GM20000 (cell line): Measurements from ENCODE around the gene ARSB.

ENCODE experiments used
- DNase-seq: peaks from one replicate; pipeline ENCODE4 v3.0.0; 2012; ENCODE audit warnings: low spot score
- TF ChIP-seq, protein P1 (sequence below): IDR thresholded peaks from 2 replicates; pipeline ENCODE4 v1.5.1; 2012; ENCODE audit warnings: mild to moderate bottlenecking, control low read depth; ENCODE audit errors: extremely low read depth, missing control alignments

Gene ARSB

DNA sequence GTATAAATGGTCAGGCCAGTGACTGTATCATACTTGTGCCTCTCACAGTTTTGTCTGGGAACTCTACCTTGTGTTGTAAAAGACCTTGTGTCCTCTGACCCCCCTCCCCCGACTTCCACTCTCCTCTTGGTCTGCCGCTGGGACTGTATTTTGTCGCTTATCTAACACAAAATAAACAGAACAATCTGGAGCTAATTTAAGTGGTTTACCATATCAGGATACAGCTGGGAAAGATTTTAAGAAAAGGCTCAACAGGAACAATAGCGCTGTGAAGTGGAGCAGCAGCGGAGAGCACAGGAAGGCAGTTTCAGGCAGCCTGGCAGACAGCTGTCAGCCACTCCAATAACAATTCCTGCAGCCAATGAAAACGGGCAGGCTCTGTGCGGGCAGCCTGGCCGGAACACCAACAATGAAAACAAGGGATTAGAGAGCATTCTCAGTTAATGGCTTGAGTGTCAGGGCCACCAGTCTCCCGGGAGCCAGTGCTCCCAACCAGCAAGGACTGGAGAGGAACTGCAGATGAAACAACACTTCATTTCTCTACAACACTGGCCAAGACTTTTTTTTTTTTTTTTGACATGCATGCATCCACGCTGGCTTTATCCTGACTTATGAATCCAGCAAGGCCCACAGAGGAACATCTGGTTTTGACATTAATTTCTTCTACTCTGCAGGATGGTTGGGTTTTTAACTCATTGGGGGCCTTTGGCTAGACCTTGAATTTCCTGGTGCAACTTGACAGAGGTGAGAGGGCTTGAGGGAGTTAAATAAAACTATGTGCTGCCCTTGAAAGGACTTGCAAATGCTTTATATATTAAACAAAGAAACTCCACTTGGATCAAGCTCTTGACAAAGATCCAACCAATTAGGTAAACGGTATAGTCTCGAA, 76.7 kb downstream of the ARSB start:
- DNase-seq: no peak
- TF ChIP-seq, protein P1, sequence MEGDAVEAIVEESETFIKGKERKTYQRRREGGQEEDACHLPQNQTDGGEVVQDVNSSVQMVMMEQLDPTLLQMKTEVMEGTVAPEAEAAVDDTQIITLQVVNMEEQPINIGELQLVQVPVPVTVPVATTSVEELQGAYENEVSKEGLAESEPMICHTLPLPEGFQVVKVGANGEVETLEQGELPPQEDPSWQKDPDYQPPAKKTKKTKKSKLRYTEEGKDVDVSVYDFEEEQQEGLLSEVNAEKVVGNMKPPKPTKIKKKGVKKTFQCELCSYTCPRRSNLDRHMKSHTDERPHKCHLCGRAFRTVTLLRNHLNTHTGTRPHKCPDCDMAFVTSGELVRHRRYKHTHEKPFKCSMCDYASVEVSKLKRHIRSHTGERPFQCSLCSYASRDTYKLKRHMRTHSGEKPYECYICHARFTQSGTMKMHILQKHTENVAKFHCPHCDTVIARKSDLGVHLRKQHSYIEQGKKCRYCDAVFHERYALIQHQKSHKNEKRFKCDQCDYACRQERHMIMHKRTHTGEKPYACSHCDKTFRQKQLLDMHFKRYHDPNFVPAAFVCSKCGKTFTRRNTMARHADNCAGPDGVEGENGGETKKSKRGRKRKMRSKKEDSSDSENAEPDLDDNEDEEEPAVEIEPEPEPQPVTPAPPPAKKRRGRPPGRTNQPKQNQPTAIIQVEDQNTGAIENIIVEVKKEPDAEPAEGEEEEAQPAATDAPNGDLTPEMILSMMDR: no peak

- TF ChIP-seq, protein P1: no peak
- DNase-seq: peak; percentile 24
These were observed 77.7 kb downstream of the ARSB start for GRCh38 chr5:78907255-78907891.

DNA sequence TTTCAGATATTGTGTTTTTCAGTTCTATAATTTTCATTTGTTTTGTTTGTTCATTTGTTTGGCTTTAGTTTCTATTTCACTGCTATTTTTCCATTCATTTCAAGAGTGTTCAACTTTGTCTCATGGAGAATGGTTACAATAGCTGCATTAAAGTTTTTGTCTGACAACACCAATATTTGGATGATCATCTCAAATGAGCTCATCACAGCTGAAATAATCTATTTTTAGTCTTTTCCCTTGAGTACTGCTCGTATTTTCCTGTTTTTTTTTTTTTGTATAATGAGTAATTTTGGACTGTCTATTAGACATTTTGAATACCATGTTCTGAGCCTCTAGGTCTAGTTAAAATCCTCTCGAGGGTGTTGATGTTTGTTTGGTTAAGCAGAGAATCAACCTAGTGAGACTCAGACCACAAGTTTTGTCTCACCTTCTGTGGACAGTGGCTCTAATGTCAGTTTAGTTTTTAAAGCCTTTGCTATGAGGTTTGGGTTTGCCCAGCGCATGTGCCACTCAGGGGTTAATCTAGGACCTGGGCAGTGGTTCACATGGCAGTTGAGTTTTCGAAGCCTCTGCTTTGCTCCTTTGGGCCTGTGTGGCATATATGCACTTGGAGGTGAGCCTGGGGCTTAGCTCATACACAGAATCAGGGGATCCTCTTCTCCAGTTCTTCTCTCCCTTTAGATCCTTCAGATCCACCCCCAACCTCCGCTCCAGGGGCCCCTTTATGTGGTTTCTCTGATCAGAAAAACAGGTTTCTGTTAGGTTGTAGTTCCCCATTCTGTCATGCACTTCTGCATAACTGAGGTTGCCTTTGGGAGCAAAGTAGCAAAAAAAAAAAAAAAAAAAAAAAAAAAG, 79.8 kb downstream of the ARSB start:
- DNase-seq: peak; percentile 30
- TF ChIP-seq, protein P1: no peak

- DNase-seq: no peak
- TF ChIP-seq, protein P1: no peak
These were observed 81.2 kb downstream of the ARSB start for GRCh38 chr5:78903861-78904260.

DNA sequence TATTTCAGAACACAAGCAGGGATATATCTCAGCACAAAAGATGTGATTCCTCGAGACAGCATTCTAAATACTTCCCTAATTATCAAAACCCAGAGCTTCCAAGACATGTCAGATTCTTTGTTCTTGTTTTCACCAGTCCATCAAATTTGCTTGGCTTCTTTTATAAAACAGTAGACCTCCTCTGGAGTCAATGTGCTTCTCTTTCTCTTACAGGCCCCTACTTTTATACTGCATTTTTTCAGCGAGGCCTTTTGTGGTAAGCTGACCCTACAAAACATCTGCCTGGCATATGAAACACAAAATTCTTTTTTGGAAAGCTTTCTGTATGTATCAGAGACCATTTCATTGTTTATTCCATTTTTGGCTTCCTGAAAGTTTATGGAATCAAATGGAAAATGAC, 81.8 kb downstream of the ARSB start:
- no peak for DNase-seq
- TF ChIP-seq, protein P1: no peak

- peak; percentile 29 for DNase-seq
- TF ChIP-seq, protein P1: peak; percentile 67
These were observed 85.2 kb downstream of the ARSB start for GRCh38 chr5:78899922-78900362.
